OCI-LY1 (cell line): ENCODE results near the gene ZFP1.

Experiments
- CTCF ChIP-seq: fragments of 200-600 bp; sonication (generic), shearing (Covaris generic); IDR thresholded peaks from 2 replicates; pipeline ENCODE4 v1.5.1; 2017; ENCODE audit warnings: mild to moderate bottlenecking, antibody characterized with exemption, low read length, moderate library complexity, mixed read lengths
- EZH2 ChIP-seq: fragments of 200-600 bp; sonication (generic), shearing (Covaris generic); IDR thresholded peaks from 2 replicates; pipeline ENCODE4 v1.8.0; 2017; ENCODE audit warnings: borderline replicate concordance, mixed run types, mild to moderate bottlenecking, antibody characterized with exemption, low read length, moderate library complexity, mixed read lengths

GRCh38 chr16:75195811-75196790 lies 47.8 kb downstream of the ZFP1 start:
- TF ChIP-seq CTCF (no peak), EZH2 (no peak)
